A549 (cell line): Measurements from ENCODE around the gene CYP1B1. TPM values are rescaled to one million over a fixed set of nuclear protein-coding genes. Genes with fewer than 3 reads are reported as not detected.

Source experiments
- ATAC-seq, 2 experiments: fragments of 200-7000 bp in 1 of 2; fragments of >200 bp in 1 of 2; cut with Nextera tagmentation in 1 of 2; cut with Tn5 transposase in 1 of 2; 3 replicates each; pipeline versions ENCODE4 v1.8.0 to v1.9.1; 2018 to 2020; ENCODE audit warnings: mild to moderate bottlenecking in 1 of 2, moderate library complexity in 1 of 2
- CTCF ChIA-PET: fragments of 300-600 bp; sonication (Branson Sonifier 250); formaldehyde crosslinking; extraction: SDS; loops from one replicate; lab custom pipeline; 2021; ENCODE audit warnings: antibody characterized with exemption, inconsistent platforms; lab: Yijun Ruan, JAX
- POLR2A ChIA-PET: fragments of 350-600 bp; formaldehyde crosslinking; extraction: SDS; loops from one replicate; lab custom pipeline; 2021; ENCODE audit warnings: antibody characterized with exemption, inconsistent platforms; lab: Yijun Ruan, JAX
- DNase-seq, 2 experiments: peaks; one replicate each; pipeline versions ENCODE4 v3.0.0 to v3.0.0-alpha.2; 2011 to 2016; ENCODE audit warnings: low read depth in 1 of 2, low spot score in 1 of 2
- FAIRE-seq: peaks from 2 replicates; lab custom pipeline; 2011; peaks lifted over from hg19 to GRCh38; lab: Jason Lieb, UNC
- H3K27ac ChIP-seq, 2 experiments: fragments of >200 bp; sonication (Bioruptor Twin); formaldehyde crosslinking; 3 replicates each; pipeline ENCODE4 v1.5.1; 2016 to 2017
- H3K4me1 ChIP-seq: fragments of >200 bp; sonication (Bioruptor Twin); formaldehyde crosslinking; 3 replicates; pipeline ENCODE4 v1.6.1; 2016
- H3K4me2 ChIP-seq: fragments of >200 bp; sonication (Bioruptor Twin); formaldehyde crosslinking; 3 replicates; pipeline ENCODE4 v1.6.1; 2016
- H3K4me3 ChIP-seq: fragments of >200 bp; sonication (Bioruptor Twin); formaldehyde crosslinking; 3 replicates; pipeline ENCODE4 v1.5.1; 2016
- H3K9me3 ChIP-seq: fragments of >200 bp; sonication (Bioruptor Twin); formaldehyde crosslinking; 3 replicates; pipeline ENCODE4 v1.6.1; 2016
- CBX8 ChIP-seq: fragments of 200-600 bp; sonication (generic); IDR thresholded peaks from 2 replicates; pipeline ENCODE4 v1.6.1; 2016
- CEBPB ChIP-seq, 2 experiments: fragments of >200 bp in 1 of 2; sonication (Bioruptor Twin) in 1 of 2; formaldehyde crosslinking in 1 of 2; IDR thresholded peaks; 2 replicates each; pipeline ENCODE4 v1.6.1; 2012 to 2016
- CHD2 ChIP-seq: fragments of 150-350 bp; IDR thresholded peaks from 2 replicates; pipeline ENCODE4 v1.6.1; 2014; ENCODE audit warnings: low read length; ENCODE audit not compliant: partially characterized antibody
- CTCF ChIP-seq: fragments of >200 bp; sonication (Bioruptor Twin); formaldehyde crosslinking; IDR thresholded peaks from 3 replicates; pipeline ENCODE4 v1.5.1; 2016
- EHMT2 ChIP-seq: fragments of 200-600 bp; sonication (generic); IDR thresholded peaks from 2 replicates; pipeline ENCODE4 v1.6.1; 2016; ENCODE audit warnings: antibody characterized with exemption, low read depth, mild to moderate bottlenecking, moderate library complexity
- HES2 ChIP-seq: fragments of >200 bp; sonication (Bioruptor Twin); formaldehyde crosslinking; IDR thresholded peaks from 2 replicates; pipeline ENCODE4 v1.6.1; 2016
- JUN ChIP-seq, 2 experiments: fragments of >200 bp; sonication (Bioruptor Twin); formaldehyde crosslinking; IDR thresholded peaks; 2 replicates in 1 of 2; 3 replicates in 1 of 2; pipeline ENCODE4 v1.6.1; 2016 to 2017
- JUNB ChIP-seq: fragments of >200 bp; sonication (Bioruptor Twin); formaldehyde crosslinking; IDR thresholded peaks from 2 replicates; pipeline ENCODE4 v1.6.1; 2016
- NPAS2 ChIP-seq: fragments of 250-450 bp; sonication (Bioruptor Pico); IDR thresholded peaks from 2 replicates; pipeline ENCODE4 v1.8.0; 2022; ENCODE audit warnings: mild to moderate bottlenecking, moderate library complexity, borderline replicate concordance
- NR3C1 ChIP-seq: fragments of >200 bp; sonication (Bioruptor Twin); formaldehyde crosslinking; IDR thresholded peaks from 3 replicates; pipeline ENCODE4 v1.6.1; 2017
- RAD21 ChIP-seq, 2 experiments: fragments of >200 bp in 1 of 2; sonication (Bioruptor Twin) in 1 of 2; formaldehyde crosslinking in 1 of 2; IDR thresholded peaks in 1 of 2; conservative IDR thresholded peaks in 1 of 2; 2 replicates in 1 of 2; 3 replicates in 1 of 2; pipeline ENCODE4 v1.6.1; 2012 to 2018; ENCODE audit warnings: inconsistent platforms in 1 of 2
- RFX5 ChIP-seq: fragments of 450-650 bp; IDR thresholded peaks from 2 replicates; pipeline ENCODE4 v1.7.1; 2014; ENCODE audit warnings: antibody characterized with exemption, mild to moderate bottlenecking, moderate library complexity
- RNF2 ChIP-seq: fragments of 200-600 bp; sonication (generic); IDR thresholded peaks from 2 replicates; pipeline ENCODE4 v1.6.1; 2016; ENCODE audit warnings: low read depth, mild to moderate bottlenecking, antibody characterized with exemption, moderate library complexity, borderline replicate concordance
- SMC3 ChIP-seq: fragments of >200 bp; sonication (Bioruptor Twin); formaldehyde crosslinking; IDR thresholded peaks from 3 replicates; pipeline ENCODE4 v1.6.1; 2018; ENCODE audit warnings: inconsistent platforms
- ZC3H11A ChIP-seq: fragments of 450-650 bp; IDR thresholded peaks from 2 replicates; pipeline ENCODE4 v1.6.1; 2014; ENCODE audit warnings: antibody characterized with exemption, mild to moderate bottlenecking
- WGBS: methylation state at CpG from one replicate; pipeline ENCODE4 v1.1.6; 2017; ENCODE audit errors: missing lambda C conversion rate; 5-methylcytosine and 5-hydroxymethylcytosine counted together
- polyA plus RNA-seq, 4 experiments: library from polyadenylated mRNA; depleted of rRNA in 3 of 4; stranded (reverse); fragments of >200 nt; fragmentation: RNase III in 1 of 4; extraction: RNeasy Plus Mini Kit Qiagen cat#74134 plus additional on column Dnase treatment in 1 of 4; gene quantifications; 2 replicates in 3 of 4; 3 replicates in 1 of 4; pipeline ENCODE4 v1.2.3, GENCODE V29; 2011 to 2017

Gene CYP1B1
- polyA plus RNA-seq, 2 of the 4 experiments (the other 2 are of a cell fraction) = 5.3 to 13.2 TPM

DNA sequence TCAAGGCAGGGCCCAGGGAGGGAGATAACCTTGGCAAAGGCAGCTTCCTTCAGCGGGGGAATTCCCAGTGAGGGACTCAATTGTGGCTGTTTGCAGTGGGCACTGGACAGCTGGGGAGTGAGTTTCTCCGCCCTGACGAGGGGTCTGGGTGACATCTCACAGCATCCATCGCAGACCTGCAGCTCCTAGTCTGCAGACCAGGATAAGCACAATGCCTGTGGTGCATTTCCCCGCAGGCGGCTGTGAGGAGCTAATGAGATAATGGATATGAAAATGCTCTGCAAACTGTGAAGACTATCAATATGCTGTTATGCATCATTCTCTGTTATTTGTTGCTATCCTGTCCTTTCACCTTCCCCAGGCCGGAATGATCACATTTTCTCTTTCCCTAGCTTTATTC, 30.0 kb upstream of the CYP1B1 start:
- ATAC-seq (no peak), DNase-seq (no peak), FAIRE-seq (no peak)
- TF ChIP-seq NPAS2 (CRISPR knock-in tag) (no peak), EHMT2 (no peak), JUN (IDR thresholded peaks at IDR 0.05) (no peak), ZC3H11A (no peak)
- POLR2A ChIA-PET = no interaction called here
- Histone ChIP-seq H3K9me3 (no peaks in the 10 kb centered on the region), H3K4me2 (no peak overlapping the region; the same call in 2 of the 3 replicates), H3K4me3 (no peak overlapping the region), H3K4me1 (peaks cover 28% of the 10 kb centered on the region), H3K27ac (peak overlapping the region; percentile 62 to 73; a peak in 5 of 6 replicates)
- CTCF ChIA-PET = interaction anchor here (0.5 to 3.2 kb wide), 9 partner anchors 8 to 237 kb away, joined by 3 to 15 read pairs (median 3); partner anchors contain the start of gene CYP1B1
- 88% methylated on average over 7 of the region's 7 CpGs for WGBS

GRCh38 chr2:38104598-38104997, 28.6 kb upstream of the CYP1B1 start:
- ChIA-PET POLR2A (no interaction called here), CTCF (interaction anchor here (0.9 to 2.3 kb wide), 4 partner anchors 9 to 28 kb away, joined by 3 to 12 read pairs (median 4); partner anchors contain the start of gene CYP1B1)
- TF ChIP-seq RFX5 (no peak), CEBPB (IDR thresholded peaks at IDR 0.05) (no peak), SMC3 (no peak), RAD21 (conservative IDR thresholded peaks at IDR 0.05 in 1 of 2, IDR thresholded peaks at IDR 0.05 in 1 of 2) (no peak), HES2 (no peak), CBX8 (no peak)

DNA sequence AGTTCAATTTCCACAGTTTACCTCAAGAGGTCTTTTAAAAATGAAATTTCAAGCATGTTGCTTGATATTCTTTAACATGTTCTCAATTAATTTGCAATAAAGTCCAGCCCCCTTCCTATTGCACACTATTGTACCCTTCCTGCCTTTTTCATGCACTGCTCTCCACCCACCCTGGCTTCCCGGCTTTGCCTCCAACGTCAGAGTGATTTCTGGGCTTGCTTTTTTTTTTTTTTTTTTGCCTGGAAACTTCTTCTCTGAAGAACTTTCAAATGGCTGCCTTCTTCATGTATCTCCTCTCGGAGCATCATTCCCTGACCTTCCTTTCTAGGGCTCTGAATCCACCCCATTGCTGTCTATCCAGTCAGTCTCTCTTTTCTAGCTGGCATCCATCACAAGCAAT, 24.4 kb upstream of the CYP1B1 start:
- H3K4me3 ChIP-seq = no peak overlapping the region
- H3K4me2 ChIP-seq = no peak overlapping the region
- DNase-seq (no peak), FAIRE-seq (no peak), ATAC-seq (no peak)
- no peak for TF ChIP-seq CHD2
- peaks cover 29% of the 10 kb centered on the region; the same call in 2 of the 3 replicates for H3K4me1 ChIP-seq
- 64% methylated on average over 3 of the region's 3 CpGs for WGBS
- CTCF ChIA-PET = interaction anchor here (0.9 kb wide), 1 partner anchor 118 kb away, joined by 3 read pairs; no protein-coding TSS in a partner anchor
- H3K27ac ChIP-seq = no peak overlapping the region
- H3K9me3 ChIP-seq = no peaks in the 10 kb centered on the region
- POLR2A ChIA-PET = no interaction called here

More at GRCh38 chr2:38104598-38104997, 28.6 kb upstream of the CYP1B1 start:
- ATAC-seq (no peak), DNase-seq (no peak), FAIRE-seq (no peak)
- Histone ChIP-seq H3K27ac (no peak overlapping the region), H3K4me2 (no peak overlapping the region), H3K4me3 (no peak overlapping the region), H3K9me3 (no peaks in the 10 kb centered on the region), H3K4me1 (peaks cover 20% of the 10 kb centered on the region)
- 92% methylated on average over 3 of the region's 3 CpGs for whole genome bisulfite sequencing

DNA sequence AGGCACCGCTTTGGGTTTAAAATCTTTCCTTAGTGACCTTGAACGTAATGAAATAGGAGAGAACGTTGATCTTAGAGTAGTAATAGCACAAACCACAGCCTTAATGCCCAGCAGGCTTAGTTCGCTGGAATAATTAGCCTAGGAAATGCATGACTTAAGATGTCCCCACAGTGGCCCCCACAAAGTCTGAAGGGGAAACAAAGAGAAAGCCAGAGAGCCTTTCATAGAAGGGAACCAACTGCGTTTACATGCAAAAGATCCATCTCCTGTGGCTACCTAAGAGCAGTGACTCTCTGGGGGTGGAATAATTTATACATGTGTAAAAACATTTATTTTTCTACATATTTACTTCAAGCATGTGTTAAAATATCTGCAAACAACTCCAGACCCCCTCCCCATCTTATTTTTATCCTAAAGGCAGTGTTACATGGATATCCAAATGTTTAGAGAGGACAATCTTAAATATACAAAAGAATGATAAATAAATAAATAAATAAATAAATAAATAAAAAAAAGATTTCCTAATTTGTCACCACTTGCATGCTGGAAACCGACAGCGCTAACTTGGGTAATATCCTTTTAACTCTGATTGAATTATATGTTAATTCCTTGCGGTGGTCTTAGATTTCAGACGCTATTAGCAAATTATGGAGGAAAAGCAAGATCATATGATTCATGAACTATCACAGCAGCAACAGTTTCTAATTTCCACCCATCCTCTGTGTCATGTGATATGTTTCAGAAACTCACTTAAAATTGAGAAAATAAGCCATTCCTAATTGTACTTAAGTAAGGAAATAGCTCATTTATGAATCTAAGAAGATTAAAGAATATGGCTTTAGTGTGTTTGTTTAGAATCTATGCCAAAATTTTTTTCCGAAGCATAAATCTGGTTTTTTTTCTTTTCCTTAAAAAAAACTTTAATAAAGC, 23.4 kb upstream of the CYP1B1 start:
- FAIRE-seq = no peak
- Histone ChIP-seq H3K27ac (no peak overlapping the region; a peak in 1 of 6 replicates), H3K4me3 (peak overlapping the region; percentile 14; the same call in 1 of the 3 replicates), H3K4me1 (peaks cover 29% of the 10 kb centered on the region; the same call in 2 of the 3 replicates), H3K4me2 (peak overlapping the region; percentile 64), H3K9me3 (no peaks in the 10 kb centered on the region)
- WGBS = 51% methylated on average over 10 of the region's 10 CpGs
- ChIA-PET POLR2A (no interaction called here), CTCF (no interaction called here)
- TF ChIP-seq CTCF (no peak), JUNB (no peak), RNF2 (no peak), ZC3H11A (peak; percentile 80), NR3C1 (no peak)
- ATAC-seq = no peak
- DNase-seq = no peak
